ENCODE results near the gene TAF11L3. TPM values are rescaled to one million over a fixed set of nuclear protein-coding genes. Genes with fewer than 3 reads are reported as not detected.
"Not testable (repeated sequence)": the region's sequence is repeated elsewhere in the genome, so short reads cannot be mapped to it uniquely, and the experiment has no call there.

The TAF11L3 gene
- total and polyA plus RNA-seq, 11 donors = not detected

DNA sequence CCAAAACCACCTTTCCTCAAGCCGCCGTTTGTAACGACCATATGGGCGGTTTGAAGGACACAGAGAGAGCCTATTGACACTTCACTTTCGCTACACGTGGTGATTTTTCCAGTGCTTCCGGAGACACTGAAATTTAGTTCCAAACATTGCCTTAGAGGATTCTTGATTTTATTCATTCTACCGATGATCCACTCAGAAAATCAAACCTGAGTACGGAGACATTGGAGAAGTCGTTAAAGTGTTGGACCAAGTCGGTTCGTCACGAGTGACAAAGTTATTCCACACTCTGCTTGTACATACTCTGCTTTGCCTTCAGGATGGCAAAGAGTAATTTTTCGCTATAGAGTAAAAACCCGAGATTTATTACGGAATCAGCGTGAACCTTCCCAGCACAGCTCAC lies 8.3 kb downstream of the TAF11L3 start:
- H3K27me3 ChIP-seq; H3K36me3 ChIP-seq; ATAC-seq; H3K27ac ChIP-seq; intact Hi-C loops (cut with DNase I); H3K4me1 ChIP-seq; H3K4me3 ChIP-seq: not testable (repeated sequence)
- 89 to 92% (median 91%) methylated on average over 9 to 17 of the region's 17 CpGs for WGBS, 4 donors
- H3K9me3 ChIP-seq = peaks cover 0 to 12% (median 2%) of the 10 kb centered on the region in 12 donors
- DNase-seq = peak in 3 of 5 donors; percentile 38 to 54 (median 44)

DNA sequence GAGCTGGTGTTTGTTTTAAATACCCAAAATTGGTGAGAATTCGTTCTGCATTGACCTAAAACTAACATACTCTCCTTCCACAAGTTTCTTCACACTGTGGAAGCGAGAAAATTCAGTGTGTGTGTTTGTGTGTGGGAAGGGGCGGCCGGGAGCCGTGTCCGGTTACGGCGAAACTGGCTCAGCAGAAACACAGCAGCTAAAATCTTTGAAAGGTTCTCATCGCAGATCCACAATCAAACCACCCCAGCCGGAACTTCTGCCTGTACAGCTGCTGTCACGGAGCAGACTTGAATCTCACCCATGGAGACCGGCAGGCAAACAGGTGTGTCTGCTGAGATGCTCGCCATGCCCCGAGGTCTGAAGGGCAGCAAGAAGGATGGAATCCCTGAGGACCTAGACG lies 10.2 kb downstream of the TAF11L3 start, which contains the start of gene TAF11L6:
TSS of gene TAF11L6 (plus strand) at position 301 of the 400 bp plus-strand sequence.
- H3K27ac ChIP-seq; H3K4me1 ChIP-seq; ATAC-seq; intact Hi-C loops (cut with DNase I); H3K36me3 ChIP-seq; H3K27me3 ChIP-seq; H3K4me3 ChIP-seq; DNase-seq: not testable (repeated sequence)
- H3K9me3 ChIP-seq = peaks cover 0 to 12% (median 2%) of the 10 kb centered on the region in 12 donors
- WGBS, 4 donors = no CpG with 5 or more reads among the region's 15 CpGs

Other genes with a start within 250 kb of the TAF11L3 start
- gene TAF11L2, start 20.1 kb upstream of the TAF11L3 start, total RNA-seq = not detected
- not detected for gene TAF11L2, start 20.1 kb upstream of the TAF11L3 start, polyA plus RNA-seq
- not detected for gene TAF11L4, start 3.4 kb downstream of the TAF11L3 start, total RNA-seq
- gene TAF11L4, start 3.4 kb downstream of the TAF11L3 start, polyA plus RNA-seq = not detected
- gene TAF11L5, start 6.9 kb downstream of the TAF11L3 start, total RNA-seq = not detected
- not detected for gene TAF11L5, start 6.9 kb downstream of the TAF11L3 start, polyA plus RNA-seq
- not detected for gene TAF11L6, start 10.3 kb downstream of the TAF11L3 start, total RNA-seq
- not detected for gene TAF11L6, start 10.3 kb downstream of the TAF11L3 start, polyA plus RNA-seq
- not detected for gene TAF11L7, start 67.4 kb downstream of the TAF11L3 start, total RNA-seq
- gene TAF11L7, start 67.4 kb downstream of the TAF11L3 start, polyA plus RNA-seq = not detected
- not detected for gene TAF11L8, start 72.6 kb downstream of the TAF11L3 start, total RNA-seq
- not detected for gene TAF11L8, start 72.6 kb downstream of the TAF11L3 start, polyA plus RNA-seq
- not detected for gene TAF11L9, start 76.0 kb downstream of the TAF11L3 start, total RNA-seq
- not detected for gene TAF11L9, start 76.0 kb downstream of the TAF11L3 start, polyA plus RNA-seq
- gene TAF11L10, start 79.5 kb downstream of the TAF11L3 start, total RNA-seq = not detected
- not detected for gene TAF11L10, start 79.5 kb downstream of the TAF11L3 start, polyA plus RNA-seq
- not detected for gene TAF11L11, start 85.8 kb downstream of the TAF11L3 start, total RNA-seq
- gene TAF11L11, start 85.8 kb downstream of the TAF11L3 start, polyA plus RNA-seq = not detected
- gene TAF11L12, start 92.0 kb downstream of the TAF11L3 start, total RNA-seq = not detected
- not detected for gene TAF11L12, start 92.0 kb downstream of the TAF11L3 start, polyA plus RNA-seq
- not detected for gene TAF11L13, start 113.7 kb downstream of the TAF11L3 start, total RNA-seq
- not detected for gene TAF11L13, start 113.7 kb downstream of the TAF11L3 start, polyA plus RNA-seq
- gene TAF11L14, start 116.1 kb downstream of the TAF11L3 start, total RNA-seq = not detected
- not detected for gene TAF11L14, start 116.1 kb downstream of the TAF11L3 start, polyA plus RNA-seq